SU-DHL-6 (cell line): ENCODE data around the gene HIPK4.

Source experiments
- H2AFZ ChIP-seq: fragments of 200-600 bp; sonication (generic); 2 replicates; pipeline ENCODE4 v1.6.1; 2014; ENCODE audit warnings: low read depth, mild to moderate bottlenecking, moderate library complexity, mixed read lengths, antibody characterized with exemption, low read length; ENCODE audit not compliant: severe bottlenecking
- H3F3A ChIP-seq: fragments of 200-600 bp; shearing (Covaris generic); 2 replicates; pipeline ENCODE4 v1.6.0; 2016; ENCODE audit warnings: antibody characterized with exemption, mild to moderate bottlenecking; ENCODE audit not compliant: insufficient read depth
- H3K27ac ChIP-seq: fragments of 200-600 bp; sonication (generic); 2 replicates; pipeline ENCODE4 v1.5.1; 2016; ENCODE audit warnings: low read depth, mild to moderate bottlenecking, low read length, moderate library complexity, mixed read lengths
- H3K27me3 ChIP-seq: fragments of 200-600 bp; sonication (generic), shearing (Covaris generic); 2 replicates; pipeline ENCODE4 v1.6.0; 2014; ENCODE audit warnings: mild to moderate bottlenecking, low read length
- H3K36me3 ChIP-seq: fragments of 200-600 bp; sonication (generic); 2 replicates; pipeline ENCODE4 v1.6.1; 2014; ENCODE audit warnings: mild to moderate bottlenecking, low read length, mixed read lengths
- H3K4me2 ChIP-seq: fragments of 300-600, 200-600 bp; shearing (Covaris generic), sonication (generic); 2 replicates; pipeline ENCODE4 v1.6.0; 2014; ENCODE audit warnings: low read length, low read depth, mild to moderate bottlenecking; ENCODE audit not compliant: poor library complexity, severe bottlenecking
- H3K4me3 ChIP-seq: fragments of 200-600 bp; sonication (generic); 2 replicates; pipeline ENCODE4 v1.5.1; 2014; ENCODE audit warnings: antibody characterized with exemption, low read length, mild to moderate bottlenecking, mixed read lengths; ENCODE audit not compliant: insufficient read depth, poor library complexity, severe bottlenecking
- H3K79me2 ChIP-seq: fragments of 200-600 bp; sonication (generic); 2 replicates; pipeline ENCODE4 v1.6.1; 2014; ENCODE audit warnings: mild to moderate bottlenecking, low read length, moderate library complexity; ENCODE audit not compliant: insufficient read depth
- H3K9ac ChIP-seq: fragments of 200-600 bp; sonication (generic); 2 replicates; pipeline ENCODE4 v1.7.0; 2014; ENCODE audit warnings: mild to moderate bottlenecking, low read length
- H3K9me2 ChIP-seq: fragments of 200-600 bp; sonication (generic); replicated peaks from 2 replicates; pipeline ENCODE4 v1.6.1; 2014; ENCODE audit warnings: low read length; ENCODE audit not compliant: insufficient read depth
- H3K9me3 ChIP-seq: fragments of 200-600 bp; sonication (generic); 2 replicates; pipeline ENCODE4 v1.6.1; 2014; ENCODE audit warnings: low read length, mixed read lengths; ENCODE audit not compliant: insufficient read depth
- H4K20me1 ChIP-seq: fragments of 200-600 bp; sonication (generic); 2 replicates; pipeline ENCODE4 v1.6.1; 2014; ENCODE audit warnings: low read depth, mild to moderate bottlenecking, antibody characterized with exemption, low read length, moderate library complexity, mixed read lengths
- EZH2phosphoT487 ChIP-seq: fragments of 200-600 bp; sonication (generic), shearing (Covaris generic); conservative IDR thresholded peaks from 2 replicates; pipeline ENCODE4 v1.6.1; 2018; ENCODE audit warnings: mild to moderate bottlenecking, antibody characterized with exemption, low read length, moderate library complexity, mixed read lengths
- TF ChIP-seq, protein P1 (sequence below): fragments of 200-600 bp; sonication (generic); IDR thresholded peaks from one replicate; pipeline ENCODE4 v1.5.1; 2017; ENCODE audit warnings: antibody characterized with exemption, mild to moderate bottlenecking, low read length, moderate library complexity; ENCODE audit not compliant: insufficient read depth, poor library complexity, severe bottlenecking

Gene HIPK4

DNA sequence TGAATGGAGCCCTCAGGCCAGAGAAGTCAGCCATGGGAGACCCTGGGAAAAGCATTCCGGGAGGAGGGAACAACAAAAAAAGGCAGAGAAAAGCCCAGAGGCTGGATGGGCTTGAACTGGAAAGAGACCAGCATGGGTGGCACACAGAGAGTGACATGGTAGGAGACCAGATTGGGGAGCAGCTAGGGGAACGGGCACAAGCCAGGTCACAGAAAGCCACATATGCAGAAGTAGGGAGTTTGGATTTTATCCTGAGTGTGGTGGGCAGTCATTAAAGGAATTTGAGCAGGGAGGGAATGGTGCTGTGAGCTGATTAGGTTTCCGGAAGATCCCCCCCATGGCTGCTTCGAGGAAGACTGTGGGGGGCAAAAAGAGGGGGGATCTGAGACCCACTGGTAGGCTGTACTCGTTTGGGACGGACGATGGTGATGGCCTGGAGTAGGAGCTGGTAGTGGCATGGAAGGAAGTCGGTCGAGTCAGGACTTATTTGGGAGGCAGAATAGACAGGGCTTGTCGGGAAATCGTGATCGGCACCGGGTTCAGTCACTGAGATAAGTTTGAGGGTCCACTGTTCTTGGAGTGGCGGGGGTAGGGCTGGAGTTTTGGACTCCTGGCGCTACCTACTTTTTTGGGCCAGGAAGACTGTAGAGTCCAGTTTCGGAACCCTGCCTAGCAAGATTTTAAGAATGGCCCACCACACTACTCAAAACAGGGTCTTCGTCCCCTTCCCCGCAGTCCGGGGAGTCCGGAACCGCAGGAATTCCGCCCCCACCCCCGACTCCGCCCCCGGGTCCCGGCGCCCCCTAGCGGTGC lies 34.9 kb upstream of the HIPK4 start:
- no peaks in the 10 kb centered on the region for H3K79me2 ChIP-seq
- no peaks in the 10 kb centered on the region for H3K9me2 ChIP-seq
- no peaks in the 10 kb centered on the region for H3K27me3 ChIP-seq
- H4K20me1 ChIP-seq: no peaks in the 10 kb centered on the region
- peak overlapping the region; percentile 85 for H3K4me3 ChIP-seq
- H3F3A ChIP-seq: peaks cover 8% of the 10 kb centered on the region; the same call in 1 of the 2 replicates
- TF ChIP-seq, protein P1, sequence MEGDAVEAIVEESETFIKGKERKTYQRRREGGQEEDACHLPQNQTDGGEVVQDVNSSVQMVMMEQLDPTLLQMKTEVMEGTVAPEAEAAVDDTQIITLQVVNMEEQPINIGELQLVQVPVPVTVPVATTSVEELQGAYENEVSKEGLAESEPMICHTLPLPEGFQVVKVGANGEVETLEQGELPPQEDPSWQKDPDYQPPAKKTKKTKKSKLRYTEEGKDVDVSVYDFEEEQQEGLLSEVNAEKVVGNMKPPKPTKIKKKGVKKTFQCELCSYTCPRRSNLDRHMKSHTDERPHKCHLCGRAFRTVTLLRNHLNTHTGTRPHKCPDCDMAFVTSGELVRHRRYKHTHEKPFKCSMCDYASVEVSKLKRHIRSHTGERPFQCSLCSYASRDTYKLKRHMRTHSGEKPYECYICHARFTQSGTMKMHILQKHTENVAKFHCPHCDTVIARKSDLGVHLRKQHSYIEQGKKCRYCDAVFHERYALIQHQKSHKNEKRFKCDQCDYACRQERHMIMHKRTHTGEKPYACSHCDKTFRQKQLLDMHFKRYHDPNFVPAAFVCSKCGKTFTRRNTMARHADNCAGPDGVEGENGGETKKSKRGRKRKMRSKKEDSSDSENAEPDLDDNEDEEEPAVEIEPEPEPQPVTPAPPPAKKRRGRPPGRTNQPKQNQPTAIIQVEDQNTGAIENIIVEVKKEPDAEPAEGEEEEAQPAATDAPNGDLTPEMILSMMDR: no peak
- TF ChIP-seq EZH2phosphoT487: no peak
- no peaks in the 10 kb centered on the region for H3K36me3 ChIP-seq
- H3K4me2 ChIP-seq: peak overlapping the region; percentile 73
- peak overlapping the region; percentile 88 for H2AFZ ChIP-seq
- H3K9ac ChIP-seq: peak overlapping the region; percentile 83
- no peaks in the 10 kb centered on the region for H3K9me3 ChIP-seq
- peak overlapping the region; percentile 75 for H3K27ac ChIP-seq

DNA sequence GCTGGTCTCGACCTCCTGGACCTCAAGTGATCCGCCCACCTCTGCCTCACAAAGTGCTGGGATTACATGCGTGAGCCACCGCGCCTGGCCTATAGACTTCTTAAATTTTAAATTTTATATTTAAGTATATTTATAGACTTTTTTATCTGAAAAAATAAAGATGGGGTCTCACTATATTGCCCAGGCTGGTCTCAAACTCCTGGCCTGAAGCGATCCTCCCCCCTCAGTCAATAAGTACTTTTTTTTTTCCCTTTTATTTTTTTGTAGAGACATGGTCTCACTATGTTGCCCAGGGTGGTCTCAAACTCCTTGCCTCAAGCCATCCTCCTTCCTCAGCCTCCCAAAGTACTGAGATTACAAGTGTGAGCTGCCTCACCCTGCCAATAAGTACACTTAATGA lies 34.0 kb upstream of the HIPK4 start:
- no peak overlapping the region for H3K4me3 ChIP-seq
- no peak overlapping the region for H3K27ac ChIP-seq
- H3K79me2 ChIP-seq: no peaks in the 10 kb centered on the region
- H3K4me2 ChIP-seq: peak overlapping the region; percentile 73
- H3F3A ChIP-seq: peaks cover 8% of the 10 kb centered on the region; the same call in 1 of the 2 replicates
- TF ChIP-seq, protein P1: no peak
- no peak for TF ChIP-seq EZH2phosphoT487
- no peaks in the 10 kb centered on the region for H3K36me3 ChIP-seq
- no peaks in the 10 kb centered on the region for H3K27me3 ChIP-seq
- no peaks in the 10 kb centered on the region for H4K20me1 ChIP-seq
- H3K9me3 ChIP-seq: no peaks in the 10 kb centered on the region
- H3K9me2 ChIP-seq: no peaks in the 10 kb centered on the region
- H3K9ac ChIP-seq: no peak overlapping the region
- H2AFZ ChIP-seq: no peak overlapping the region

DNA sequence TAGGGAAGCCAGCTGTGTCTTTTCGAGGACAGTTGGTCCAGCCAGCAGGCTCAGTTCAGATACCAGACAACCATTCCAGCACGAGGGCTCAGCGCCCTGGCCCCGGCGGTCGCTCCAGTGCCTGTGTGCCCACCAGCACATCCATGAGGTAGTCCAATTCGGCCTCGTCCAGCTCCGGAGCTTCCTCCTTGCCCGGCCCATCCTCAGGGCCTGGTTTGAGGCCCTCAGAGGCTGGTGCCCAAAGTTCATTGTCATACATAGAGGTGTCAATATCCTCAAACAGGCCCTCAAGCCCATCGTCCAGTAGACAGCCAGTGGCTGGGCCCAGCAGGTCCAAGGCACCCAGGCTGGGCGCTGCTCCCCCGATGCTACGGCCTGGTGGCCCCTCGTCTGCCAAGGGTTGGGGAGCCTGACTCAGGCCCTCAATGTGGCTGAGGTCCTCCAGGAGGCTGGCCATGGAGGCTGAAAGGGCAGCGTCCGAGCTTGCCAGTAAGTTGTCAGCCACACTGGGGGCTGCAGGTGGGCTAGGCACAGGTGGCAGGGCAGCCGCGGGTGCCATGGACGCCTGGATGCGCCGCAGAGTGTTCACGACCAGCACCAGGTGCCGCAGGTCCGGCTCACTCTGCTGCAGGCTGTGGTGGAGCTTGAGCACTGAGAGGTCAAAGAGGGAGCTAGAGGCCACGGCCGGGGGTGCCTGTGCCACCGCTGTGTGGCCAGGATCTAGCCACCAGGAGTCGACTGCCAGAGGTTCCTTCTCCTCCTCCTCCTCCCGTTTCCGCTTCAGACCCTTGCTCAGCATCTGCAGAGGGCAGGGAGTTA lies 33.0 kb upstream of the HIPK4 start:
- no peak overlapping the region for H3K27ac ChIP-seq
- H3K27me3 ChIP-seq: no peaks in the 10 kb centered on the region
- no peak overlapping the region for H3K4me3 ChIP-seq
- H3K4me2 ChIP-seq: no peak overlapping the region
- no peaks in the 10 kb centered on the region for H4K20me1 ChIP-seq
- no peaks in the 10 kb centered on the region for H3K79me2 ChIP-seq
- H3K9ac ChIP-seq: no peak overlapping the region
- H3K9me3 ChIP-seq: no peaks in the 10 kb centered on the region
- no peak overlapping the region for H2AFZ ChIP-seq
- TF ChIP-seq, protein P1: no peak
- no peak for TF ChIP-seq EZH2phosphoT487
- no peaks in the 10 kb centered on the region for H3K9me2 ChIP-seq
- peaks cover 8% of the 10 kb centered on the region; the same call in 1 of the 2 replicates for H3F3A ChIP-seq
- H3K36me3 ChIP-seq: no peaks in the 10 kb centered on the region
